Endothelial cell of umbilical vein (primary cell): ENCODE data around the gene LAIR2.

Source experiments
- EZH2 ChIP-seq: IDR thresholded peaks from 2 replicates; pipeline ENCODE4 v1.6.1; 2012; ENCODE audit warnings: borderline replicate concordance, low read depth, mild to moderate bottlenecking, moderate library complexity, low read length, inconsistent platforms; ENCODE audit not compliant: severe bottlenecking
- FOS ChIP-seq: IDR thresholded peaks from 2 replicates; pipeline ENCODE4 v1.6.1; 2011; ENCODE audit warnings: mild to moderate bottlenecking, low read length, moderate library complexity, borderline replicate concordance; ENCODE audit not compliant: insufficient read depth
- GATA2 ChIP-seq: IDR thresholded peaks from 2 replicates; pipeline ENCODE4 v1.7.0; 2011; ENCODE audit warnings: low read depth, mild to moderate bottlenecking, moderate library complexity, mixed read lengths, low read length; ENCODE audit not compliant: insufficient read length, insufficient read depth
- JUN ChIP-seq: IDR thresholded peaks from 2 replicates; pipeline ENCODE4 v1.6.1; 2011; ENCODE audit warnings: borderline replicate concordance, low read depth; ENCODE audit not compliant: insufficient read length, insufficient read depth
- MAX ChIP-seq: IDR thresholded peaks from 2 replicates; pipeline ENCODE4 v1.6.1; 2011; ENCODE audit not compliant: insufficient read depth, insufficient read length
- MYC ChIP-seq: IDR thresholded peaks from one replicate; pipeline ENCODE4 v1.6.1; 2011; ENCODE audit warnings: mild to moderate bottlenecking, low read depth, low read length
- POLR2A ChIP-seq: IDR thresholded peaks from 2 replicates; pipeline ENCODE4 v1.6.1; 2012; ENCODE audit warnings: low read depth, mild to moderate bottlenecking, control low read depth, low read length
- POLR2AphosphoS5 ChIP-seq: IDR thresholded peaks from 2 replicates; pipeline ENCODE4 v1.6.1; 2012; ENCODE audit warnings: low read depth, mild to moderate bottlenecking, control low read depth, low read length, moderate library complexity; ENCODE audit not compliant: insufficient read depth
- TF ChIP-seq, protein P1 (sequence below), 2 donors: IDR thresholded peaks; 1 replicate in 1 of 2; 2 replicates in 1 of 2; pipeline ENCODE4 v1.5.1; 2011; ENCODE audit warnings: low read length in 2 of 2, mild to moderate bottlenecking in 2 of 2, moderate library complexity in 2 of 2, control low read depth in 1 of 2, inconsistent platforms in 1 of 2, low read depth in 1 of 2; ENCODE audit not compliant: insufficient read depth in 1 of 2; ENCODE audit errors: extremely low read depth in 1 of 2

- TF ChIP-seq POLR2AphosphoS5 (no peak), EZH2 (no peak), POLR2A (no peak), MAX (no peak), JUN (no peak), MYC (no peak), FOS (no peak), GATA2 (no peak)
- TF ChIP-seq, protein P1, sequence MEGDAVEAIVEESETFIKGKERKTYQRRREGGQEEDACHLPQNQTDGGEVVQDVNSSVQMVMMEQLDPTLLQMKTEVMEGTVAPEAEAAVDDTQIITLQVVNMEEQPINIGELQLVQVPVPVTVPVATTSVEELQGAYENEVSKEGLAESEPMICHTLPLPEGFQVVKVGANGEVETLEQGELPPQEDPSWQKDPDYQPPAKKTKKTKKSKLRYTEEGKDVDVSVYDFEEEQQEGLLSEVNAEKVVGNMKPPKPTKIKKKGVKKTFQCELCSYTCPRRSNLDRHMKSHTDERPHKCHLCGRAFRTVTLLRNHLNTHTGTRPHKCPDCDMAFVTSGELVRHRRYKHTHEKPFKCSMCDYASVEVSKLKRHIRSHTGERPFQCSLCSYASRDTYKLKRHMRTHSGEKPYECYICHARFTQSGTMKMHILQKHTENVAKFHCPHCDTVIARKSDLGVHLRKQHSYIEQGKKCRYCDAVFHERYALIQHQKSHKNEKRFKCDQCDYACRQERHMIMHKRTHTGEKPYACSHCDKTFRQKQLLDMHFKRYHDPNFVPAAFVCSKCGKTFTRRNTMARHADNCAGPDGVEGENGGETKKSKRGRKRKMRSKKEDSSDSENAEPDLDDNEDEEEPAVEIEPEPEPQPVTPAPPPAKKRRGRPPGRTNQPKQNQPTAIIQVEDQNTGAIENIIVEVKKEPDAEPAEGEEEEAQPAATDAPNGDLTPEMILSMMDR (IDR thresholded peaks at IDR 0.05; ENCODE audit: extremely low read depth in 1 of 2, insufficient read depth in 1 of 2, low read depth in 1 of 2, low read length in 2 of 2), result no peak
Measured at GRCh38 chr19:54465426-54466109, 37.1 kb upstream of the LAIR2 start.
